Activated gamma-delta T cell treated with anti-CD3 and anti-CD28 coated beads, Interleukin-2, amount 50 U/mL, for 16 hours (primary cell): Measurements from ENCODE around the gene CBFB.
"Not testable (repeated sequence)": the region's sequence is repeated elsewhere in the genome, so short reads cannot be mapped to it uniquely, and the experiment has no call there.

Experiments
- DNase-seq: peaks from one replicate; pipeline ENCODE4 v3.0.0-alpha.2; 2020; ENCODE audit warnings: low read depth

The CBFB gene

DNA sequence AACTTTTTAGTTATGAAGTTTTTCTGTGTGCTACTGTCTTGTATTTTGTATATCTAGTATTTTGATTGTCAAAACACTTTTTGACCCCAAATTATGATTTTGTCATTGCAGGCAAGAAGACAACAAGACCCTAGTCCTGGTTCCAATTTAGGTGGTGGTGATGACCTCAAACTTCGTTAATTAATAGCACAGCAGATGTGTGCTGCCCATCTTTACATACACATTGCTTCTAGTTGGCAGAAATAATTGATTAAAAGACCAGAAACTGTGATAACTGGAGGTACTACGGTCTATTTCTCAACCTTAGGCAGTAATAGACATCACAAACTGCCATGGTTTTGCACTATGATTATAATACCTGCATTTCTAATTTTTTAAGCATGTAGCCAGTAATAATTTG is 69.7 kb downstream of the CBFB start:
- DNase-seq: no peak

DNA sequence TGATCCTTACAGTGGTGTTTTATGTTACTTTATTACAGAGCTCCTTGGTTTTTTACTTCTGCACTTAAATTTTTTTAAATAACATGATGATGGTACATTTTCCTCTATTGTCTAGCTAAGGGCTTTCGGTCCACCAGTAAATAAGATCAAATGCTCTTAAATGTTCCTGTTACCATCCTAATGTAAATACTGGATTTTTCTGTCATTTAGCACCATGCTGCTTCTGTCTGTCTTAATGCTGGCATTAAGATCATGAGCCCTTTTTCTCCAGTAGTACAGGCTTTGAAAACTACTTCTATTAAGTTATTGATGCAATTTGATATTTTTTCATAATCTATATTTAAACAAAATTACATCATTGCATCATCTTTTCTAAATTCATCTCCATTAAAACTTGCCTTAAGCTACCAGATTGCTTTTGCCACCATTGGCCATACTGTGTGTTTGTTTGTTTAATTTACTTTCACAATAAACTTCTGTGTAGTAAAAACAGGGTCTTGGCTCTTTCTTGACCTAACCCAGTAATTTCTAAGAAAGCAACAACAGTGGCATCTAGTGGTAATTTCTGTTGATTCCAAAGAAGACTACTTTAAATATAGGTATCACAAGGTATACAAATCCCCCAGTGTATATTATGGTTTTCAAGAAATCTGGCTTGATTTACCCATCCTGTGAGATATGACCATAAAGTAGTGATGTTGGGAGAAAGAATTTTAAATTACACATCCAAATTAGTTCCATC is 71.8 kb downstream of the CBFB start:
- DNase-seq: no peak

DNA sequence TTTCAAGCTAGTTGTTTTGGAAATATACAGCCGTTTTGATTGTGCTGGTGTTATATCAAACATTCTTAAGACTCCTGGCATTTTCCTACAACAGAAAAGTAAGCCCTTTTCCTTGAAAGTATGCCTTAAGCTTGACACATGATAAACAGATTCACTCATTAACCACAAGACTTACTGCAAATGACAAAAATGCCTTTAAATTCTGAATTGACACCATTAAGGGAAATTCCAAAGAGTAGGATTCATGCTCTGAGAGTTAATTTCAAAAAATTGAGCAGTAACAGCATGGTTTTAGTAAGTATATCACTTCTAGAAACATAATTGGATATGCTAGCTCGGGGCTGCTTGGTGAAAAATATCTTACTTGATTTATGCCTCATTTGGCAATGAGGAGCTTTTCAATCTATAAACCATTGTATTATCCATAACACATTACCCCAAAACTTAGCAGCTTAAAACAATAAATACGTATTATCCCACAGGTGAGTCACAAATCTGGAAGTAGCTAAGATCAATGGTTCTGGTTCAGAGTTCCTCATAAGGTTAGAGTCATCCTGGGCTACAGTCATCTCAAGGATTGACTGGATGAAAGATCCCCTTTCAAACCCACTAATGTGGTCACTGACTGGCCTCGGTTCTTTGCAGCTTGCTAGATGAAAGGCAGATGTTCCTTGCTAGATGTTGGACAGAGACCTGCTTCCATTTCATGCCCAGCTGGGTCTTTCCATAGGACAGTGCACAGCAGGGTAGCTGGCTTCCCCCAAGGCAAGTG is 72.5 kb downstream of the CBFB start:
- DNase-seq: no peak

DNA sequence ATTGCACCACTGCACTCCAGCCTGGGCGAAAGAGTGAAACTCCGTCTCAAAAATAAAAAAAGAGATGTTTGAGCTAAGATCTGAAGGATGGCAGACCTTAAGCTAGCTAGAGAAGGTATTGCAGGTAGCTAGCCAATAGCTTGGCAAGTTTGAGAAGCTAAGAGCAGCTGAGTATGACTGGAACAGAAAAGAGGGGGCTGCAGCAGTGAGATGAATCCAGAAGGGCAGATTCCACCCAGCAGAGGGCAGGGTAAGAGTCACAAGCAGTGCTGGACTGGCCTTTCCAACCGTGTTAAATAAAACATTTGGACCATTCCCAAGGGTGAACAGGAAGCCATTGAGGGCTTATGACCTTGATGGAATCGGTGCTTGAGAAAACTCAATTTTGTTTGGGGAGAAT is 75.1 kb downstream of the CBFB start:
- DNase-seq: no peak

DNA sequence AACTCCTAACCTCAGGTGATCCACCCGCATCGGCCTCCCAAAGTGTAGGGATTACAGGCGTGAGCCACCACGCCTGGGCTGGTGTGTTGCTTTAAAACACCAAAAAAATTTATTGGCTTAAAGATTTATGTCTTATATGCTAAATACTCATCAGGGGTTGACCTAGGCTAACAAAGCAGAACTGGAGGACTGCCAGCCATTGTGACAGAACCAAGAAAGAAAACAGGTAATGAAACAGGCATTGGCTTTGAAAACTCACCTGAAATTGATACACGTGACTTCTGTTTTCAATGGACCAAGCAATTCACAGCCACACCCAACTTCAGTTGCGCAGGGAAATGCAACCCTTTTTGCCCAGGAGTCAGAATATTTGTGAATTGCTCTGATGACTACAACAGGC is 75.9 kb downstream of the CBFB start:
- no peak for DNase-seq

DNA sequence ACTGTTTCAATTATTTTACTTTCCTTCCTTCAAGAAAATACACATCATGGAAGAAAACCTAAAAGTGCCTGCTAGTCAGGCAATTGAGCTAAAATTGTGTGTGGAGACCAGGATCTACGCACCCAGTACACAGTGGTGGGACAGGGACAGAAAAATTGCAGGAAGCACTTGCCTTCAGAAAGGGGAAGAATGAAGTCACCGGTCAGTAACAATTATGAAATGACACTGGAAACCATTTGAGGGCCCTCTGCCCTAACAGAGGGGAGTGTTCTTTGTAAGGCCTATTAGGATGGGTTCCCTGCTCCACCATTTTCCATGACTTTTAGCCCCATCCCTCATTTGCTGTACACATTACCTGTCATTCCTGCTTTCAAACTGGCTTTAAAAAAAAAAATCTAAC is 76.3 kb downstream of the CBFB start:
- no peak for DNase-seq

DNA sequence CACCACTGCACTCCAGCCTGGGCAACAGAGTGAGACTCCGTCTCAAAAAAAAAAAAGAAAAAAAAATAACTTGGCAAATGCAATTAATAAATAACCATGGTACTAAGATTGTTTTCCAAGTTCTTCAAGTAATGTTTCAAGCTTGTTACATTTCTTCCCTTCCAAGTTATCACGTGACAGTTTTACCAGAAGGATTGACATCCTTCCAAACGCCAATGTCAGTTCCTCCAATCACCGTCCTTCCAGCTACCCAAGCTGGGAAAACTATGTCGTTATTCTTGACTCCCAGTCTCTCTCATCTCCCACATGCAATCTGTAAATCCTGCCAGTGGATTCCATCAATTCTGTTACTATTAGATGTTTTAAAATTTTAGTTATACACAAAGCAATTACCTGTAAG is 76.9 kb downstream of the CBFB start:
- no peak for DNase-seq

DNA sequence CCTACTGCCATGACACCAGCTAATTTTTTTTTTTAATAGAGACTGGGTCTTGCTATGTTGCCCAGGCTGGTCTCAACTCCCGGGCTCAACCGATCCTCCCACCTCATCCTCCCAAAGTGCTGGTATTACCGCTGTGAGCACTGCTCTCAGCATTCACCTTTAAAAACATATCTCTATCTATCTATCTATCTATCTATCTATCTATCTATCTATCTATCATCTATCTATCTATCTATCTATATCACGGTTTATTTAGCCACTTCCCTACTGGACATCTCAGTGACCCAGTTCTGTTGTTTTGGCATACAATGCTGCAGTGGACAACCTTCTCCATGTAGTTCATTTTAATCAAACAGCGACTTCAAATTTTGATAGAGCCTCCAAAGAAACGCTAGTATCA is 79.5 kb downstream of the CBFB start:
- DNase-seq: no peak

DNA sequence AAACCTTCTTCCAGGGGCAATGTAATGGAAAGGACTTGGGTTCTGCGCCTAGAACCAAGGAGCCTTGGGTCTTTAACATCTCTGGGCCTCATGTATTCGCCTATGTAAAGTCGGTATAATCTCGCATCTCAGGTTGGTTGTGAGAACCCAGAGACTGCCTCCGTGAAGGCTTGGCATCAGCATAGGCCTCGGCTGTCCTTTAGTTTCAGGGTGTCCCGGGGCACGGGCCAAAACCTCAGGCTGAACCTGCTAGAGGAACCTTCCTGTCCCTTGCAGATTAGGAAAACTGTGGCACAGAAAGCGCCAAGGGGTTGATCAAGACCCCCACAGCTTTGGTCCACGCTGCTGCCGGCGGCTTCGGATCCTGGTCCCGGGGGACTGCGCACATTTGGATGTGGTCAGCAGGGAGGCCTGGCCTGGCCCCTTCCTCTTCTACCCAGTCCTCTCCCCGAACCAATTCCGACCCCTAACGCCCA is 80.0 kb downstream of the CBFB start:
- no peak for DNase-seq

DNA sequence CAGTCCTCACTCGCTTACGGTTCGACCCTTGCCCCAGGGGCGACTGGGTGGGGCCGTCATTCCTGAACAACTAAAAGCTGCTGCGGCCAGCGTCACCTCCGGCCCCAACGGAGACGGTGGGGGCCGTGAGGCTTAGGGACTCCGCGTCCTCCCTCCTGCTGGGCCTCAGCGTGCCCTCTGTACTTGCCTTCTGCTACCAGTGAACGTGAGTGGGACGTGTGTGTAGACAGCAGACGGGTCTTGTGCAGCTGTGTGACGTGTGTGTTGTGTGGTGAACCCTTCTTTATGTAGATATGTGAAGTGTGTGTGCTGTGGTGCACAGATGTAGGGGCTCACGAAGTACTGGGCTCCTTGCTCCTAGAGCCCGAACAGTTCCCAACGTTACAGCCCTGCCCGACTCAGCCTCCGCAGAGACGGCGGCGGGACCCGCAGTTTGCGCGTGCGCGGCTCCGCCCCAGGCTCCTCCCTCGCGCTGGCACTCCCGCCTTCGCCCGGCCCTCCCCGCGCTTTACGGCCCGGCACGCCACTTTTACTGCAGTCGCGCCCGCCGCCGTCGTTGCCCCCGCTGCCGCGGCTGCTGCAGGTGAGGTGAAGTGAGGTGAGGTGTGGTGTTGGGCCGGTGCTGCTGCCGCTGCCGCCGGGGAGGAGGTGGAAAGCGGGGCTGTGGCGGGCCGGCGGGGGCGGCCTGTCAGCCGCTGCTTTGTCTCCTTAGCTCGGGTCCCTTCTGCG is 80.6 kb downstream of the CBFB start, which contains the start of gene PHAF1:
Gene PHAF1, plus strand, starts transcription at position 535 of the 729 bp plus-strand sequence. CDS start 235 bp downstream, outside the sequence.
- DNase-seq: peak; percentile 94

DNA sequence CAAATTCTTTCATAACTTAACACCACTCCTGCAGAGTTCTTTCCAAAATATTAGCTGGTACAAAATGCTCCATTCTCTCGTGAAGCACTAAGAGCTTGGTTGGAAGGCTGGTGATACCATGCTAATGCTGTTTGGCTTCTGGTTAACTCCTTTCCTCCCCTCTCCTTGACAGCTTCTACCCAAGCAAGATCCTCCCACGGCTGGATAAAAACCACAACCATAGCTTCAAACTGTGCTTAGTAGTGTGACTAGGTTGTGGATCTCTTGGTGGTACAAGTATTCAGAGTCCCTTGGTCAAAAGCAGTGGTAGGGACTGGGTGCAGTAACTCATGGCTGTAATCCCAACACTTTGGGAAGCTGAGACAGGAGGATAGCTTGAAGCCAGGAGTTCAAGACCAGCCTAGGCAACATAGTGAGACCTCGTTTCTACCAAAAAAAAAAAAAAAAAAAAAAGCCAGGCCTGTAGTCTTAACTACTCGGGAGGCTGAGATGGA is 83.0 kb downstream of the CBFB start:
- DNase-seq: no peak

DNA sequence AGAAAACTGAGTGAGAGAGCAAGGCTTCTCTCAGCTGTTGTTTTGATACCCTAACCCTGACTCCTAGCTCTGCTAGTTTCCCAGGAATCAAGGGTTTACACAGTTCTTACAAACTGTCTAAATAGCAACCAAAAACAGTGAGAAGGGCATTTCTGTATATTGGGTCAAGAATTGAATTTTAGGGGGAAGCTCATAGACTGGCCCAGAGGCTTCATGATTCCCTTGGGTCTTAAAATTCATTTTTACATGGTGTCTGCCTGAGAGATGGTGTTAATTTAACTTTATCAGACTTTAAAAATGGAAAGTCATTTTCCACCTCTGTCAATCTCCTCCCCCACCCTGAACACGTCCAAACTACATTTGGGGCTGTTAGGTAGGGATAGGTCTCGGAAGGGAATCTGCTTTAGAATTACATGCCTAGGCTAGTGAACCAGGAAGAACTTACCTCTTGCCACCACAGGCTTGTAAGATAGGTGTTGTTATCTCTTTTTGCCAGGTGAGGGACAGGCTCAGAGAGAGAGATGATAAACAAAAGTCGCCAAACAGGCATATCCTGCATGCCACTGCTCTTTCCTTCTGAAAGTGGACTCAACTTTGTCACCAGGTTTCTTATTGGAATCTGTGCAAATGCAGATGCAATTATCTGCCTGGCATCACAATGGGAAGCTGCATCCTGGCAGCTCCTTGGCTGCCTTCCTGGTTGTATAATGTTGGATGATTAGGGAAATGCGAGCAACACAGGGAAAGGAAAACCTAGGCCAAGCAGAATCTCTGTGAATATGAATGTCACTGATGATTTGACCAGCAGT is 83.8 kb downstream of the CBFB start:
- DNase-seq: no peak

DNA sequence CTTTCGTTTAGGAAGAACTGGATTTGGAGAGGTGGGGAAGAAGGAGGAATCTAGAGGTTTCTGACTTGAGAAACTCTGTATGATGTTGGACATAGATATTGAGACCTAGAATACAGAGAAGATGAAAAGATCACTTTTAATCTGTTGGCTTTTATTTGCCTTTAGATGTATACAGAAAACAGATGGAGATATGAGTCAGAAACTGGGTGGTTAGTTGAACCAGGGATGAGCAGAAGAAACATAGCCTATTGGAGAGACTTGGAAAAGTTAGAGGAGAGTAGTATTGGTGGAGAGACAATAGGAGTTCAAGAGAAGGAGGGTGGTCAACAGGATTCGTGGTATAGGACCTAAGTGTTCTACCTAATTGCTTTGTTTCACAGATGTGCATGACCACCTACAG is 85.8 kb downstream of the CBFB start:
- DNase-seq: no peak

DNA sequence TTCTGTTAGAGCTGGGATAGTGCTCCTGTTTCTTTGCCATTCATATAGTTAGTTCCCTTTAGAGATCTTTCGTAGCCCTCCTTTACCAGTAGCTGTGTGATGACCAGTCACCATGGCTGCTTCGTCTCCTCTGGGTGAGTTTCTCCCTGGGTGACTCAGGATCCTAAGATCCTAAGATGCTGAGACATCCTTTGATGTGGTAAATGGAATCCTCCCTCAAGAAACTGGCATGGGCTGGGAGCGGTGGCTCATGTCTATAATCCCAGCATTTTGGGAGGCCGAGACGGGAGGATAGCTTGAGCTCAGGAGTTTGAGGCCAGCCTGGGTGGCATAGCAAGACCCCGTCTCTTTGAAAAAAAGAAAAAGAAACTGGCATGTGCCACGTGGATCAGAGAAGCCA is 86.7 kb downstream of the CBFB start:
- no peak for DNase-seq

DNA sequence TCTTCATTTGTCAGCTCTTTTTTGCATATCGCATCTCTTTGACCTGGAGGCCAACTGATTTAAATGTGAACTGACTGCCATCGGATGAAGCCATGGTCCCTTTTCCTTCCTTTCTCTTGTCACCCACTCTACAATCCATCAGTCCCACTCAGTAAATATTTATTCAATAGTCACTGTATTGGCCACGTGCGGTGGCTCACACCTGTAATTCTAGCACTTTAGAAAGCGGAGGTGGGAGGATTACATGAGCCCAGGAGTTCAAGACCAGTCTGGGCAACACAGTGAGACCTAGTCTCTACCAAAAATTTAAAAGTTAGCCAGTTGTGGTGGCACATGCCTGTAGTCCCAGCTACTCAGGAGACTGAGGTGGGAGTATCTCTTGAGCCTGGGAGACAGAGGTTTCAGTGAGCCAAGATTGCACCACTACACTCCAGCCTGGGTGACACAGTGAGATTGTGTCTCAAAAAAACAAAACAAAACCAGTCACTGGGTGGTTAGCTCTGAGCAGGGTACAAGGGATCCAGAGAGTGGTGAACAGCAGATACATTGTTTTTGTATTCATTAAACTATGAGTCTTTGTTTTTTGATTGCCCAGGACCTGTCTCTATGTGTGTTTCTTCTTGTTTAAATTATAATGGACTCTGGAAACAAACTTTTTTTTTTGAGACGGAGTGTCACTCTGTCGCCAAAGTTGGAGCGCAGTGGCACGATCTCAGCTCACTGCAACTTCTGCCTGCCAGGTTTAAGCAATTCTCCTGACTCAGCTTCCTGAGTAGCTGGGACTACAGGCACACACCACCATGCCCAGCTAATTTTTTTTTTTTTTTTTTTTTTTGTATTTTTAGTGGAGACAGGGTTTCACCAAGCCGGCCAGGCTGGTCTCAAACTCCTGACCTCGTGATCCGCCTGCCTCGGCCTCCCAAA is 87.7 kb downstream of the CBFB start:
- no peak for DNase-seq

DNA sequence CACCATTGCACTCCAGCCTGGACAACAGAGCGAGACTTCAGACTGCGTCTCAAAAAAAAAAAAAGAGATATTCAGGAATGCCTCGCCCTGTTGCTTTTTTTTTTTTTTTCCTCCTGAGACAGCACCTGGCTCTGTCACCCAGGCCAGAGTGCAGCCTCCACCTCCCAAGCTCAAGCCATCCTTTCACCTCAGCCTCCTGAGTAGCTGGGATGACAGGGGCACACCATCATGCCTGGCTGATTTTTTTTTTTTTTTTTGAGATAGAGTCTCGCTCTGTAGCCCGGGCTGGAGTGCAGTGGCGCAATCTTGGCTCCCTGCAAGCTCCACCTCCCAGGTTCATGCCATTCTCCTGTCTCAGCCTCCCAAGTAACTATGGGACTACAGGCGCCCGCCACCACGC is 88.8 kb downstream of the CBFB start:
- DNase-seq: no peak

DNA sequence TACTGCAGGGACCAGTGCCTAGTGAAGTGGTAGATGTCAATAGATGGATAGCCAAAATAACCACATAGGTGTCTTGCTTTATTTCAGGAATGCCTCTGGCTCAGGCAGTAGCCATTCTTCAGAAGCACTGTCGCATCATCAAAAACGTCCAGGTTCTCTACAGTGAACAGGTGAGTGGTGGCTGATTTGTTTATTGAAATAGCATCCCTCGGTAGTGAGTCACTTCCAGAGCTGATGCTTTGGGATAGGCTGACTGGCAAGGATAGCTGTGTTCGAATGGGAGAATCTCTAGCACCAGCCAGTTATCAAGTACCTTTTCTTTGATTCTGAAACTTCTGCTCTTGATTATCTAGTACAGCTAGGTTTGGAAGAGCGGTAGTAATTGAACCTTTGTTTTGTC is 91.1 kb downstream of the CBFB start:
- no peak for DNase-seq

DNA sequence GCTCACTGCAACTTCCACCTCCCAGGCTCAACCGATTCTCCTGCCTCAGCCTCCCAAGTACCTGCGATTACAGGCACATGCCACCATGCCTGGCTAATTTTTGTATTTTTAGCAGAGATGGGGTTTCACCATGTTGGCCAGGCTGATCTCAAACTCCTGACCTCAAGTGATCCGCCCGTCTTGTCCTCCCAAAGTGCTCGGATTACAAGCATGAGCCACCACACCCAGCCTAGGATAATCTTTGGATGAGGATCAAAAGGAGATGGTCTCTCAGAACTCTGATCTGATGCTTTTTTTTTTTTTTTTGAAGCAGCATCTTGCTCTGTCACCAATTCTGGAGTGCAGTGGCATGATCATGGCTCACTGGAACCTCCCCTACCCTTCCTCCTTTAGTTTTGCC is 93.8 kb downstream of the CBFB start:
- DNase-seq: not testable (repeated sequence)

DNA sequence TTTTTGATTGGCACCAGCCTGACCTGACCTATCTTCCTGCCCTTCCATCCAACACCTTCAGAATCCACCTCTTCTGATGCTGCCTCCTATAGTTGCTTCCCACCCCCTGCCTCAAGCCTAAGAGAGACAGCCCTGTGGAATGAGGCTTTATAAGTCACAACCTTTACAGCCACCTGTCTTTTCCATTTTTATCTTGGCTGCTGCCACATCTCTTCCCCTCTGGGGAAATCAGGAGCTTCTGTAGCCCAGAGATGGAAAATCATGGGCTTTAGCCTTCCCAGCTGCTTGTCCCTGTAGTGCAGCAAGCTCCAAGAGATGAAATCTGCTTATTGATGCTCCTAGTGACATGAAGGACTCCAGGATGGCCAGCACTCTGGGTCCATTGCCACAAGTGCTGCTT is 99.5 kb downstream of the CBFB start:
- DNase-seq: no peak

DNA sequence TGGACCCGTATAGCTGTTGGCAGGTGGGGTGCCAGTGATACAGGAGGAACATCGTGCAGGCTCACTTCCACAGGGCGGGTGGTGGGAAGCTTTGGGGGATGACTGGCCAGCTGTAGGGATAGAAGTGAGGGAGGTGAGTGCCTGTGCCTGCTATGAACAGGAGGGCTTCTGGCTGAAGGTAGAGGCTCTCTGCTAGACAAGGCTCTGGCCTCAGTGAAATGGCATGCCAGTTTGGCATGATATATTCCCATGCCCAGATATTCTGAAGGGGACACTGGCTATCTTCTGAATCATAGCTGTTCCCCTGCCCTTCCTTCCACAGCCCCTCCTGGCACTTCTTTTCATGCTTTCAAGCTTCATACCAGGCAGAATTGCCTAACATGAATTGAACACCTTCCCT is 99.9 kb downstream of the CBFB start:
- no peak for DNase-seq

DNA sequence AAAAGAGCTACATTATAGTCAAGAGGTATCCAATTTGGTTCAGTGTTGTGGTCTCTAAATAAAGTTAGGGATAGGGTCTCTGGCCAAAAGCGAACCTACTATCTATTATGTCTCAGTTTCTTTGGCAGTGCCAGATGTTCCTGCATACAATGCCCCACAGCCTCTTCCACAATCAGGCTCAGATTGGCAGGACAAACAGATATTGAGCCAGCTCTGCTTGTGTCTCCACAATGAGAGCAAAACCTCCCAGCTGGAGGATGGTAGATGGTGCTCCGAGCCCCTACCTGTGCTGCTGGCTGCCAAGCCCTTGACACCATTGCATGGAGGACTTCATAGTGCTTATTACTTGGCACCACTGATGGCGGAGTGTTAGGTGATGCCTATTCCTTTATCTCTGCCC is 100.5 kb downstream of the CBFB start:
- DNase-seq: no peak
